GM04503 (cell line): Measurements from ENCODE around the gene NFATC2IP.

ENCODE experiments used
- DNase-seq: peaks from one replicate; pipeline ENCODE4 v3.0.0-alpha.2; 2012; ENCODE audit warnings: low read depth

NFATC2IP gene

GRCh38 chr16:28999577-28999976 lies 48.8 kb downstream of the NFATC2IP start:
- no peak for DNase-seq

DNA sequence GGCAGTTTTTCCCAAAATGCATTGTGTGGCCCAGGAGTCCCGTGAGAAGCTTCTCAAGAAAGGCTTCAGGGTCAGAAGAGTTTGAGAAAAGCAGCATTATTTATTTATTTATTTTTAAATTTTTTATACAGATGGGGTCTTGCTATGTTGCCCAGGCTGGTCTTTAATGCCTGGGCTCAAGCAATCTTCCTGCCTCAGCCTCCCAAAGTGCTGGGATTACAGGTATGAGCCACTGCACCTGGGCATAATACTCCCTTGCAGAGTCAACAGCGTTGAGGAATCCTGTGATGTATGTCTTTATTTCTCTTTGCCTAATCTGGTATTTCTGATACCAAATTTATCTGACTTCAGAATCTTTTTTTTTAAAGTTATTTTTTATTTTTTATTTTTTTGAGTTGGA lies 49.3 kb downstream of the NFATC2IP start:
- no peak for DNase-seq

DNA sequence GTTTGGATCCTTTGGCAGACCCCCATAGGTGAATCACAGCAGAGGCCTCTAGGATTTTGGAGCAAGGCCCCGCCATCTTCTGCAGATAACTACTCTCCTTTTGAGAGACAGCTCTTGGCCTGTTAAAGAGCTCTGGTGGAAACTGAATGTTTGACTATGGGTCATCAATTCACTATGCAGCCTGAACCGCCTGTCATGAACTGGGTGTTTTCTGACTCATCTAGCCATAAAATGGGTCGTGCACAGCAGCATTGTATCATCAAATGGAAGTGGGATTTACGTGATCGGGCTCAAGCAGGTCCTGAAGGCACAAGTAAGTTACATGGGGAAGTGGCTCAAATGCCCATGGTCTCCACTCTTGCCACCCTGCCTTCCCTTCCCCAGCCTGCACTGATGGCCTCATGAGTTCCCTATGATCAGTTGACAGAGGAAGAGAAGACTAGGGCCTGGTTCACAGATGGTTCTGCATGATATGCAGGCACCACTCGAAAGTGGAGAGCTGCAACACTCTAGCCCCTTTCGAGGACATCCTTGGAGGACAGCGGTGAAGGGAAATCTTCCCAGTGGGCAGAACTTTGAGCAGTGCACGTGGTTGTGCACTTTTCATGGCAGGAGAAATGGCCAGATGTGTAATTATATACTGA lies 53.9 kb downstream of the NFATC2IP start:
- DNase-seq, result peak; percentile 32

- DNase-seq, result peak; percentile 58
Observed at GRCh38 chr16:29007730-29008593, 57.2 kb downstream of the NFATC2IP start.

GRCh38 chr16:29009050-29009837 lies 58.5 kb downstream of the NFATC2IP start:
- no peak for DNase-seq

- no peak for DNase-seq
Observed at GRCh38 chr16:29009838-29010166, 59.1 kb downstream of the NFATC2IP start.

DNA sequence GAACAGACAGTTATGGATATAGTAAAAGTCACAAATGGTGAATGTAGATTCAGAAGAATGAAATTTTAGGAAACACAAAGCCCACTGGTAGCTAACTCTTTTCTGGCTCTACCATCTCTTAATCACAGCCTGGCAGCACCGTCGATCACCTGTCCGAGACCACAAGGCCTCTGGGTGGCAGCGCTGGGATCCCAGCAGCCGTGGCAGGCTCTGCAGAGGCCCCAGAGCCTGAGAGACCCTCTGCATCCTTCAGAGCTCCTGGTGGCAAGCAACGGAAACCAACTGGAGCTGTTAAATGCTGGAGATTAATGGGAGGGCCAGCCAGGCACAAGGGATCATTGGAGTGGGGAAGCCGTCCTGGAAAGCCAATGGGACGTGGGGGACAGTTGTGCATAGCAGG lies 60.4 kb downstream of the NFATC2IP start:
- no peak for DNase-seq

DNA sequence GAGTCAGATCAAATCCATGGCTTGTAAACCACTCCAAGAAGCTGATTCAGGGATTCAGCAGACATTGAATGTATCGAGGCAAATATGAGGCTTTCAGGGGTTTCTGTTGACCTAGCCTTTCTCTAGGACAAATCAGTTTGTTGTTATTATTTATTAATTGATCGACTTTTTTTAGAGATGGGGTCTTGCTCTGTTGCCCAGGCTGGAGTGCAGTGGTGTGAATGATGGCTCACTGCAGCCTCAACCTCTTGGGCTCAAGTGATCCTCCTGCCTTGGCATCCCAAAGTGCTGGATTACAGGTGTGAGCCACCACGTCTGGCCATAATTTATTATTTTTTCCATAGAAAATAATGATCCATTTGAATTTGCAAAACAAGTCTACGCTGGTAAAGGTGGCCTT lies 61.1 kb downstream of the NFATC2IP start:
- DNase-seq, result no peak

DNA sequence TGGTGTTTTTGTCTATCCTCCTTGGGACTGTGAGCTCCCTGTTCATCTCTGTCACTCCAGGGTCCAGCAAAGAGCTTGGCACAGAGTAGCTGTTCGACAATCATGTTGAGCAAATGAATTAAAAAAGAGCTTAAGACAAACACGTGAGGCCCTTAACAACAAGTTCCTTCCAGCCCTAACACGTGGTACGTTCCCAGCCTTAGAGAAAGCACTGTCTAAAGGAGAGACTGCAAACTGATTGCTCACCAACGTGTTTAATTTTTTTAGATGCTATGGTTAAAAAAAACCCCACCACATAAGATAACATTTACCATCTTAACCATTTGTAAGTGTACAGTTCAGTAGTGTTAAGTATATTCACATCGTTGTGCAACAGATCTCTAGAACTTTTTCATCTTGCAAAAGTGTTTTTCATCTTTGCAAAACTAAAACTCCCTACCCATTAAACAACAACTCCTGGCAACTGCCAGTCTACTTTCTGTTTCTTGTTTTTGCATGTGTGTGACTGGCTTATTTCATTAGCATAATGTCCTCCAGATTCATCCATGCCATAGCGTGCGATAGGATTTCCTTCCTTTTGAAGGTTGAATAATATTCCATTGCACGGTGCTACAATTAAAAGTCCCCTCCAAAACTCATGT lies 62.3 kb downstream of the NFATC2IP start:
- DNase-seq, result no peak

- no peak for DNase-seq
Observed at GRCh38 chr16:29014561-29015069, 63.9 kb downstream of the NFATC2IP start.
